ENCODE measurements around the gene PPIA. TPM values are rescaled to one million over a fixed set of nuclear protein-coding genes. Genes with fewer than 3 reads are reported as not detected.

Gene PPIA
- total RNA-seq: 2,178 and 2,747 TPM in 2 replicates

GRCh38 chr7:44796504-44797328, at the start of gene PPIA:
TSS of gene PPIA (plus strand) at chr7:44796681. CDS start at chr7:44796725, 44 bp downstream.

GRCh38 chr7:44748045-44748947, 48.2 kb upstream of the PPIA start, which contains the start of gene ZMIZ2:
TSS of gene ZMIZ2 (plus strand) at chr7:44748847. CDS start at chr7:44756250, 7,403 bp downstream.

GRCh38 chr7:44847920-44848634, 51.6 kb downstream of the PPIA start, which contains the start of gene H2AZ2:
TSS of gene H2AZ2 (minus strand) at chr7:44848087. CDS start at chr7:44847971, 116 bp downstream.

Other genes starting within 250 kb of the PPIA start
- 78.3 and 79.3 TPM in 2 replicates for gene DDX56, start 222.8 kb upstream of the PPIA start, total RNA-seq
- 175 and 201 TPM in 2 replicates for gene TMED4, start 214.4 kb upstream of the PPIA start, total RNA-seq
- gene OGDH, start 190.1 kb upstream of the PPIA start, total RNA-seq: 59.5 and 79.5 TPM in 2 replicates
- 5.3 and 10.1 TPM in 2 replicates for gene ZMIZ2, start 47.8 kb upstream of the PPIA start, total RNA-seq
- 61.4 and 72.5 TPM in 2 replicates for gene H2AZ2, start 51.4 kb downstream of the PPIA start, total RNA-seq
- 15.7 and 20.9 TPM in 2 replicates for gene PURB, start 88.8 kb downstream of the PPIA start, total RNA-seq
- under 0.01 and 0.43 TPM in 2 replicates for gene MYO1G, start 182.3 kb downstream of the PPIA start, total RNA-seq
- gene CCM2, start 203.5 kb downstream of the PPIA start, total RNA-seq: 40.9 and 45.1 TPM in 2 replicates